T-helper 1 cell (primary cell): ENCODE results near the gene FBXO28.

Experiments used
- DNase-seq, 5 donors: peaks; one replicate each; pipeline ENCODE4 v3.0.0-alpha.2; 2012 to 2020

Gene FBXO28

DNA sequence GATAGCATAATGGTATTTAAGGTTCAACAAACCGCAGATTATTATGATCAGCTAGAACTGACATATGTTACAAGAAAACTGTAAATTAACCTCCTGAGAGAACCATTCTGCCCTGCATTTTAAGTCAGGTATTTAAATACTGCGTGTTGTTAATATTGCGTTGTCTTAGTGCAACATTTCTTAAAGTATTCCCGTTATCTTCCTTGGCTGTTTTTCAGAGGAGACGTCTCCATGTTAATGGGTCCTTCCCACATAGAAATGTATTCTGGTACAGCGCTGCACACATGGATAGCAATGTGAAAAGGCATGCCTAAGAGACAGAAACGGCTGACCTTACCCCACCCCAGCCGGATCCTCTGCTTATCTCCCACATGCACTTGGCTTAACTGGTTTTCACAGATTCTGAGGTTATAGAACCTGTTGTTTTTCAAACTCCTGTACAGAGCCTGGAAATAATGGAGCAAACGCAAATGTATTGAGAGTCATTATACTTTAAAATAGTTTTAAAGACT lies 46.3 kb downstream of the FBXO28 start:
- DNase-seq: no peak

DNA sequence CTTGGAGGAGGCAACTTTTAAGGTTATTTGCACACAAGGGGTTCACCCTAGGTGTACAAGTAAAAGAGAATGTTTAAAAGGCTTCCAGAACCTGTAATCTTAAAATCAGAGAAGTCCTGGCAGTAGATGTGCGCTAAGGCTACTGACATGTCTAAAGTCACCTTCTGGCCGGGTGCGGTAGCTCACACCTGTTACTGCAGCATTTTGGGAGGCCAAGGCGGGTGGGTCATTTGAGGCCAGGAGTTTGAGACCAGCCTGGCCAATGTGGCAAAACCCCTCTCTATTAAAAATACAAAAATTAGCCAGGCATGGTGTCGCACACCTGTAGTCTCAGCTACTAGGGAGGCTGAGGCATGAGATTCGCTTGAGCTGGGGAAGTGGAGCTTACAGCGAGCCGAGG lies 48.9 kb downstream of the FBXO28 start:
- no peak for DNase-seq

DNA sequence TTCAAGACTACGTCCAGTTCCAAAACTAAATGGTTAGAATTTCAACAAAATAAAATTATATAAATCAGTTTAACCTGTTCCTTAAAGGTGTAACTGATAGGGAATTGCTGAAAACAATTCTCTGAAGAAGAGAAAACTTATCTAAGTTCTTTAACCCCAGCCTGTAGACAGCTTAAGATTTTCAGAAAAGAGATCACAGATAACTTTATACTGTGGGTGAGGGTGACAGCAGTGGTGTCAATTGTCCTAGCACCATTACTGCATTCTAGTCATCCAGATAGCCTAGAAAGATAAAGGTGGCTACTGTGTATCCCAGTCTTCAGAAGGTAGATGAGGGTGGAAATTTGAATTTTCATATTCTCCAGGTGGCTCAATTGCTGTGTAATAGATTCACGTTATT lies 49.4 kb downstream of the FBXO28 start:
- no peak for DNase-seq

DNA sequence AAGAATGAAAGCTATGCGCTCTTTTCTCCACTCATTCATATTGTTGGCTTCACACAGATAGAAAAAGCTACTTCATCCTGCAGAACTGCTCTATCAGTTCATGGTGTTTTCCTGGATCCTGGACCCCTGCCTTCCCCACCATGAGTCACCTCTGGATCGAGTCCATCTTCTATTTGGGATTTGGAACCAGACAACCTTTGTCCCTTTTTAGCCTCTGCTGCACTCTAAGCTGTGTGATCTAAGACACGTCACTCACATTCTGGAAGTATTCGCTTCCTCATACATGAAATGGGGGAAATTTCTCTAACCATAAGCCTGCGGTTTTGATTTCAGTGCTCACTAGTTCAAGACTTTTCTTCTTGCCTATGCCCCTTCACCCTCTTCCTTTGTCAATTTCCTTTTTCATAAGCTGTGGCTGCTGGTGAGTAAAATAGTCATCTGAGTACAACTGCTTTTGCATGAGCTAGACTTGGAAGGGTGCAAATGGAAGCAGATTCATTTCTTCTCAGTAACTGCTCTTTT lies 55.0 kb downstream of the FBXO28 start:
- DNase-seq: peak in 1 of 5 donors; percentile 90

DNA sequence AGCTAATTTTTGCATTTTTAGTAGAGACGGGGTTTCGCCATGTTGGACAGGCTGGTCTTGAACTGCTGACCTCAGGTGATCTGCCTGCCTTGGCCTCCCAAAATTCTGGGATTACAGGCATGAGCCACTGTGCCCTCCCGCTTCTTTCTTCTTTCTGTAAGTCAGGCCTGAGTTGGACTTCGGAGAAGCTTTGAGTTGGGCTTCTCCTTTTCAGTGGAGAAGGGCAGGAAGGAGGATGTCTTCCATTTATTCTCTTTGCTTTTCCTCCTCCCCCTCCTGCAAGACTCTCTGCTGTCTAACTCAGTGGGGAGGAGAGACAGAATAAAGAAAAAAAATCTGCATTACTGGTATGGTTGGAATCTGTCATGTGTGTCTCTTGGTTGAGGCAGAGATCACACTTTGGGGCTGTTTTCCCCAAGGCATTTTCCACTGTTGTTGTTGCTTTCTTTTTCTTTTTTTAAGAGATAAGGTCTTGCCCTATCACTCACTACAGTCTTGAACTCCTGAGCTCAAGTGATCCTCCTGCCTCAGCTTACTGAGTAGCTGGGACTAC lies 55.9 kb downstream of the FBXO28 start:
- DNase-seq: no peak

DNA sequence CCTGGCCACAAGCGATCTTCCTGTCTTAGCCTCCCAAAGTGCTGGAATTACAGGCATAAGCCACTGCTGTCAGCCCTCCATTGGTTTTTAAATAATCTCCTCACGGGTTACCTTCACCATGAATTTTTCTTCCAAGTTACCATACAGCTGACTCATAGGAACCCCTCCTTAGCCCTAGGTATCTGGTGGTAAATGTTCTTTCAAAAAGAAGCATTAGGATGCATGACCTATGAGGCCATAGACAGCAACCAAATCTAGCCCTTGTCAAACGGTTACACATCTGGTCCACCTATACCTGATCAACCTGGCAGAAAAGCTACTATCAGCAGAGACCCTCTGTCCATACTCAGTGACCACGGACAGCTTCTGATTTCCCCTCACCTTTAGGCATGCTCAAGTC lies 56.4 kb downstream of the FBXO28 start:
- no peak for DNase-seq

DNA sequence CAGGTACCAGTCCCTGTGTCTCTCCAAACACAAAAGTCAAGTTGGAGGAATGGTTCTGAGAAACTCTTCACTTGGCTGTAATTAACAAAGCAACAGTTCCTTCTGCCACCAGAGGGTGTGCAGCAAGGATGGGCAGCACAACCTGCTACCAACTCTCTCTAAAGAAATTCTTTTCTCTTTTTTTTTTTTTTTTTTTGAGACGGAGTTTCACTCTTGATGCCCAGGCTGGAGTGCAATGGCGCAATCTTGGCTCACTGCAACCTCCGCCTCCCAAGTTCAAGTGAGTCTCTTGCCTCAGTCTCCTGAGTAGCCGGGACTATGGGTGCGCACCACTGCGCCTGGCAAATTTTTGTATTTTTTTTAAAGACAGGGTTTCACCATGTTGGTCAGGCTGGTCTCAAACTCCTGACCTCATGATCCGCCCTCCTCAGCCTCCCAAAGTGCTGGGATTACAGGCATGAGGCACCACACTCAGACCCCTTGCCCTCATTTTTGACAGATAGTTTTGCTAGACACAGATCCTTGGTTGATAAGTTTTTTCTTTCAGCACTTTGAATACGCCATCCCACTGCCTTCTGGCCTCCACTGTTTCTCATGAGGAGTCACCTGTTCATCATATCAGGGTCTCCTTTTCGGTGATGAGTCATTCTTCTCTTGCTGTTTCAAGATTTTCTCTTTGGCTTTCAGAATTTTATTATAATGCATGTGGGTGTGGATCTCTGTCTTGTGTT lies 57.0 kb downstream of the FBXO28 start:
- DNase-seq: peak in 4 of 5 donors; percentile 30 to 52 (median 33)

DNA sequence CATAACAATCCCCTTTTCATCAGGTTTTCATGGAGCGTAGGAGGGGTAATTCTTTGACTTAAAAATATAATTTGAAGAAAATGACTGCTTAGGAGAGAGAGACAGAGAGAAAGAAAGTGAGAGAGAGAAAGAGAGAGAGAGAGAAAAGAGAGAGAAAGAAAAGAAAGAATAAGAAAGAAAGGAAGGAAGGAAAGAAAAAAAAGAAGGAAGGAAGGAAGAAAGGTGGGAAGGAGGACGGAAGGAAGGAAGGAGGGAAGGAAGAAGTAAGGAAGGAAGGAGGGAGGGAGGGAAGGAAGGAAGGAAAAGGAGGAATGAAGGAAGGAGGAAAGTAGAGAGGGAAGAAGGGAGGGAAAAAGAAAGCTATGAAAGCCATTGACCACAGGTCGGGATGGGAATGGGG lies 58.3 kb downstream of the FBXO28 start:
- DNase-seq: no peak

DNA sequence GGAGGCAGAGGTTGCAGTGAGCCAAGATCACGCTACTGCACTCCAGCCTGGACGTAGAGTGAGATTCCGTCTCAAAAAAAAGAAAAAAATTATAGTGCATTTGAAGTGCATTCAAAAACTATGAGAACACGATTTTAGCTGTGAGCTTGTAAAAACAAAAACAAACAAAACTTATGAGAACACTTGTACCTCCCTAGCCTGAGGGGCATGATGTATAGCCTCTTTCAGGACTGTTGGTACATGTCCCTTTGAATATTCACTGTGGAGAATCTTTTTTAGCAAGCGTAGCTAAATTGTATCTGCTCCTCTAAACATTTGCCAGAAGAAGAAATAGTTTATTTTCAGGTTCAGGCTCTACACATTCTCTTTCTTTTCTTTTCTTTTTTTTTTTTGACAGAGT lies 59.6 kb downstream of the FBXO28 start:
- no peak for DNase-seq

DNA sequence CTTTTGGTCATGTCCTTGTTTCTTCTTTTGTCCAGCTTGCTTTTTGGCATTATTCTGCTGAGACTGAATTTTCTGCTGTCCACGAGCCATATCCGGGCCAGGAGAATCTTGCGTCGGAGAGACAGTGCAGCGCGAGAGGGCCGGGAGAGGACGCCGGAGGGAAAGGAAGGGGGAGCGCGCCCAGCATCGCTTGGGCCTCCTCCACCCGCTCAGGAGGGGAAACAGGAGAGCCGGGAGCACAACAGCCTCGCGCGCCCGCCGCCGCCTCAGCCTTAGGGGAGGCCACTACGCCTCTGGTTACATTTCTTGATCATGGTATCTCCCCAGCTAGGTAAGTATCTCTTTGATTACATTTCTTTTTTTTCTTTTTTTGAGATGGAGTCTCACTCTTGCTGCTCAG lies 61.7 kb downstream of the FBXO28 start:
- no peak for DNase-seq

DNA sequence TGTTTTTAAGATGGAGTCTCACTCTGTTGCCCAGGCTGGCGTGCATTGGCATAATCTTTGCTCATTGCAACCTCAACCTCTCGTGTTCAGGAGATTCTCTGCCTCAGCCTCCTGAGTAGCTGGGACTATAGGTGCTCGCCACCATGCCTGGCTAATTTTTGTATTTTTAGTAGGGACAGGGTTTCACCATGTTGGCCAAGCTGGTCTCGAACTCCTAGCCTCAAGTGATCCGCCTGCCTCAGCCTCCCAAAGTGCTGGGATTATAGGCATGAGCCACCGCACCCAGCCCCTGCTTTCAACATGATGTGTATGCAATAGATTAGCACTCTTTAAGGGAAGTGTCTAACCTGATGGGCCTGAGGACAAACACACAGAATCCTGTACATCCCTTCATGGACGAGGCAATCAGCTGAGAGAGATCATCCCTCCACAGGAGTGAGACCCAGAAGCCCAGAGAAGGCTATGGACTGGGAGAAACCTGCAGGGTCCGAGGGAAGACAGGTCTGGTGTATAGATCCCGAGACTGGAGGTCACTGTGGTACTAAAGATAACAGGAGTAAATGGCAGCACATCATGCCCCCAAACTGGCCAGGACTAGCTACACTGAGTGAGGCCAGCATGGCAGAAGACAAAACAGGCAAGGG lies 63.6 kb downstream of the FBXO28 start:
- no peak for DNase-seq

DNA sequence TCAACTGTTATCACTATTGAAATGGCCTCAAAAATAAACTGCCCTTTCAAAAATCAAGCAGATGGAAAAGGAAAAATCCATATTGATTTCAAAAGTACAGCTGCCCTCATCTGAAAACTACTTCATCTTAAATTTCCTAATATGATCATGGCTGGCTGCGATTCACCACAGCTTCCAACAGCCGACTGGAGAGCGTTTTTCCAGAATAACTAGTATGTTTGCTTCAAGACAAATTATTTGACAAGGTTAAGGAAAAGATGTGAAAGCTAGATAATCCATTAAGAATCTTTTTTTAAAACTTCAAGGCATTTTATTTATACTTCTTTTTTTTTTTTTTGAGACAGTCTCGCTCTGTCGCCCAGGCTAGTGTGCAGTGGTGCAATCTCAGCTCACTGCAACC lies 65.0 kb downstream of the FBXO28 start:
- no peak for DNase-seq

DNA sequence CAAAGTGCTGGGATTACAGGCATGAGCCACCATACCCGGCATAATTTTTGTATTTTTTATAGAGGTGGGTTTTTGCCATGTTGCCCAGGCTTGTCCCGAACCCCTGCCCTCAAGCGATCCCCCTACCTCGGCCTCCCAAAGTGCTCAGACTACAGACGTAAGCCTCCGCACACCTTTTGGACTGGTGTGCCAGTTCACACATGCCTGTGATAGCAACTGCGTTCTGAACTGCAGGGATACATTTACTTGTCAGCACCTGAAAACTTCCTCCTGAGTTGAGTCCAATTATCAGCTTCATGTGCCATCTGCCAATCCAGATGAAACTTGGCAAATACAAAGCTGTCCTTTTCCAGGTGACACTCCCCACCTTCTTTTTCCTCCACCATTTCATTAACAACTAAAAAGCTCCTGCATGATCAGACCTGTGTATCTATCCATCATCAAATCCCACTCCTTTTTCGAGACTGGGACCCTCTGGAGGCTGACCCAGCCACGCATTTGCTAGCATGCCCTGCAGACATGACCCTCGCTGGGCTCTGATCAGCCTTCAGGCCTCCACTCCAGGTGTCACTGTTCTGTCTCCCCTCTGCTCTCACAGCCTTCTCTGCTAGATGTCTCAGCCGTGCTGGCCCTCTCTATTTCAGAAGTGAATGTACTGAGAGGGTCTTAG lies 67.0 kb downstream of the FBXO28 start:
- no peak for DNase-seq

DNA sequence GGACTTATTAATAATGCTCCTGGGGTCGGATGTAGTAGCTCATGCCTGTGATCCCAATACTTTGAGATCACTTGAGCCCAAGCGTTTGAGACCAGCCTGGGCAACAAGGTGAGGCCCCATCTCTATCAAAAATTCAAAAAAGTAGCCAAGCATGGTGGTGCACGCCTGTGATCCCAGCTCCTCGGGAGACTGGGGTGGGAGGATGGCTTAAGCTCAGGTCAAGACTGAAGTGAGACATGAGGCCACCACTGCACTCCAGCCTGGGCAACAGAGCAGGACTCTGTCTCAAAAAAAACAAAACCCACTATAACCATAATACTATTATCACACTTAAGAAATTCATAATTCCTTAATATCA lies 67.5 kb downstream of the FBXO28 start:
- DNase-seq: no peak

DNA sequence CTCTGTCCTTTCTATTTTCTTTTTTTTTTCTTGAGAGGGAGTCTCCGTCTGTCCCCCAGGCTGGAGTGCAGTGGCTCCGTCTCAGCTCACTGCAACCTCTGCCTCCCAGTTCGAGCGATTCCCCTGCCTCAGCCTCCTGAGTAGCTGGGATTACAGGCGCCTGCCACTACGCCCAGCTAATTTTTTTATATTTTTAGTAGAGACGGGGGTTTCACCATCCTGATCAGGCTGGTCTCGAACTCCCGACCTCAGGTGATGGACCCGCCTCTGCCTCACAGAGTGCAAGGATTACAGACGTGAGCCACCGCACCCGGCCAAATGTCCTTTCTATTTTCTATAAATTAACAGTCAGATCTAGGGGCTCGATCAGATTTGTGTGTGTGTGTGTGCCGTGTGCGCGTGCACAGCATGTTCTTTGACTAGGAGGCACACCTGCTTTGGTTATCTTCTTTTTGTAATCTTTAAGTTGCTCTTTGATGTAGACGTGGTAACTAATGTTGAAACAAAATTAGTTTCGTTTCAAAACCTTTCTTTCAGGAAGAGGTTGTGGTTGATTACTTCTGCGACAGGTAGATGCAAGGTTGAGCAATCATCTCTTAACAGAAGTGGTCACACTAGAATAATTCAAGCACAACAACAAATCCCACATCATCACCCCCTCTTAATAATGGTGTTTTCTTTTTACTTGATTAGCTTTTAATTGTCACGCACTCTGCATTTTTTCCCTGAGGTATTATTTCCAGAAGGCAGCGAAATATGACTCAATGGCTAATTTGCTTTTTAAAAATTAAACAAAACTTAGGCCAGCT lies 68.3 kb downstream of the FBXO28 start:
- peak; percentile 22 to 85 (median 42) for DNase-seq

DNA sequence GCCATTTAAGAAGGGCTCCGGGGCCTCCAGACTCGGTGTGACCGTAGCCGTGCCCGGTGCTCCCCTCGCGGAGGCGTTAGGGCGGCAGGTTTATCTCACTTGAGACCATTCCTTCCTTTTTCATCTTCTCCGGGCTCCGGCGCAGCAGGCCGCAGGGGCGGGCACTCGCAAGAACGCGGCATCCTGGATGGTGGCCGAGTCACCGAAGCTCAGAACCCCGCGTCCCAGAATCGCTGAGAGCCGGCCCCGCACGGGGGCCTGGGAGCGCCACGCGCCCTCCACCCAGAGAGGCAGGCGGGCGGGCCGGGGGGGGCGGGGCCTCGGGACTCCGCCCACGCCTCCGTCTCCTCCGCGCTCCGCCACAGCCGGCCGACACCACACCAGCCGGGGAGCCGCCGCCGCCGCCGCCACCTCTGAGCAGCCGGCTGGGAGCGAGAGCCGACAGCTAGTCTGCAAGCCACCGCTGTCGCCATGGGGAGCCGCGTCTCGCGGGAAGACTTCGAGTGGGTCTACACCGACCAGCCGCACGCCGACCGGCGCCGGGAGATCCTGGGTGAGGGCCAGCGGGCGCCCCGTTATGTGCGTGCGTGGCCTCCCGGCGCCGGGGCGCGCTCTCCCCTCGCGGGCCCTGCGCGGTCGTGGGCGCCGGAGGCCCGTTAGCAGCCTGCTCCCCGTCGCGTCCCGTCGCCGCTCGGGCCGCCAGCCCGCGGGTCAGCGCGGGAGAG lies 69.1 kb downstream of the FBXO28 start, which contains the start of gene DEGS1:
Gene DEGS1 (plus strand): TSS at position 375 of the 725 bp plus-strand sequence. CDS start 97 bp downstream, at position 472.
- peak; percentile 69 to 90 (median 82) for DNase-seq

DNA sequence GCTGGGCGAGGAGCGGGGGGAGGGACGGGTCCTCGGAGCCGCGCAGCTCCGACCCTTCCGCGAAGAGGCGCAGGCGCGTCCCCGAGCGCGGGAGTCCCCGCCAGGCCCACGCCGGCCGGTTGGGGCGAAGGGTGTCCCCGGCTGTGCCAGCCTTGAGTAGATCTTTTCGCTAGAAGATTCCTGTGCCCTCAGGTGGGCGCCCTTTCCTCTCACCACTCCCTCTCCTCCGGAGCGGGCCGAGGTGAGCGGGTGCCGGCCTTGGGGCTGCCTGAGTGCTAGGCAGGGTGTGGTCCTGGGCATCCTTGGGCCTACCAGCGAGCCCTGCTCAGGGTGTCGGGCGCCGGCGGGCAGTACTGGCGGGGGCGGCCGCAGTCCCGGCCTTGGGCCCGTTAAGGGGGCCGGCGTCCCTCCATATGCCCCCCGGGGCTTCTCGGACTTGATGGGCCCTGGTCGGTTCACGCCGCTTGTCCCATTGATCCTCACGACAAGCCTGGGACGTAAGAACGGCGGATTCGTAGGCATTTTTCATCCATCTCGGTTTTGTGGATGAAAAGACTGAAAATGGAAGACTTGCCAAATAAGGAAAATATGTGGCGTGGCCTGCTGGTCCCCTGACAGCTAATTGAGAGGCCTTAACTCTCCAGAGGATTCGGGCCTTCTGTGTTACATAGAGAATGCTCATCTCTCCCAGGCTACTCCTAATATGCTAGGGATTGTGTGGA lies 69.8 kb downstream of the FBXO28 start:
- peak; percentile 26 to 67 (median 47) for DNase-seq

DNA sequence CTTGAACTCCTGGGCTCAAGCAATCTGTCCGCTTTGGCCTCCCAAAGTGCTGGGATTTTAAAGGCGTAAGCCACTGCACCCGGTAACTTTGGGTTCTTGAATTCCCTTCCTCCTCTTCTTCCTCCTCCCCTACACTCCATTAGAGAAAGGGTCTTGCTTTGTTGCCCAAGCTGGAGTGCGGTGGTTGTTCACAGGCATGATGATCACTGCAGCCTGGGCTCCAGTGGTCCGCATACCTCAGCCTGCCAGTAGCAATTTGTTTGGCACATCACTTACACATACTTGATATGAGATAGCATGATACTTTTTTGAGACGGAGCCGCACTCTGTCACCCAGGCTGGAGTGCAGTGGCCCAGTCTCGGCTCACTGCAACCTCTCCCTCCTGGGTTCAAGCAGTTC lies 71.3 kb downstream of the FBXO28 start:
- no peak for DNase-seq

DNA sequence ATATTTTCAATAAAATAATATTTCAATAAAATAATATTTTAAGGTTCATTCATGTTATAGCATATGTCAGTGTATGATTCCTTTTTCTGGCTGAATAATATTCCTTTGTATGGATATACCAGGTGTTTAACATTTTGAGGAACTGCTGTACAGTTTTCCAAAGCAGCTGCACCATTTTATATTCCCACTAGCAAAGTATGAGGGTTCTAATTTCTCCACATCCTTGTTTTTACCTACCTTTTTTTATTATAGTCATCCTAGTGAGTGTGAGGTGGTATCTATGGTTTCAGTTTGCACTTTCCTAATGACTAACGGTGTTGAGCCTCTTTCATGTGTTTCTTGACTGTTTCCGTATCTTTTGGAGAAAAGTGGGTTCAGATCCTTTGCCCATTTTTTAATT lies 74.4 kb downstream of the FBXO28 start:
- peak in 1 of 5 donors; percentile 66 for DNase-seq

DNA sequence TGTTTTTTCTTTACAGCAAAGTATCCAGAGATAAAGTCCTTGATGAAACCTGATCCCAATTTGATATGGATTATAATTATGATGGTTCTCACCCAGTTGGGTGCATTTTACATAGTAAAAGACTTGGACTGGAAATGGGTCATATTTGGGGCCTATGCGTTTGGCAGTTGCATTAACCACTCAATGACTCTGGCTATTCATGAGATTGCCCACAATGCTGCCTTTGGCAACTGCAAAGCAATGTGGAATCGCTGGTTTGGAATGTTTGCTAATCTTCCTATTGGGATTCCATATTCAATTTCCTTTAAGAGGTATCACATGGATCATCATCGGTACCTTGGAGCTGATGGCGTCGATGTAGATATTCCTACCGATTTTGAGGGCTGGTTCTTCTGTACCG lies 75.7 kb downstream of the FBXO28 start:
- DNase-seq: no peak
